ENCODE data around the gene LRRC43.

LRRC43 gene

GRCh38 chr12:122228092-122228491 is 45.2 kb downstream of the LRRC43 start:
- no peak for DNase-seq

- no peak for DNase-seq
Measured at GRCh38 chr12:122230798-122231197, 47.9 kb downstream of the LRRC43 start.

- DNase-seq = no peak
Measured at GRCh38 chr12:122232691-122233090, 49.8 kb downstream of the LRRC43 start.

- no peak for DNase-seq
Measured at GRCh38 chr12:122235741-122236140, 52.8 kb downstream of the LRRC43 start.

- no peak for DNase-seq
Measured at GRCh38 chr12:122238861-122239260, 55.9 kb downstream of the LRRC43 start.

GRCh38 chr12:122243965-122244364 is 61.0 kb downstream of the LRRC43 start:
- DNase-seq = no peak

GRCh38 chr12:122244565-122245371 is 61.8 kb downstream of the LRRC43 start:
- no peak for DNase-seq

- DNase-seq = no peak
Measured at GRCh38 chr12:122245553-122245952, 62.6 kb downstream of the LRRC43 start.

- no peak for DNase-seq
Measured at GRCh38 chr12:122250047-122250446, 67.1 kb downstream of the LRRC43 start.

GRCh38 chr12:122250536-122250935 is 67.6 kb downstream of the LRRC43 start:
- DNase-seq = no peak

Measured in CD4-positive, alpha-beta T cell treated with Interleukin-15 for 1 hour (primary cell).